ENCODE data around the gene ZNF77. TPM values are rescaled to one million over a fixed set of nuclear protein-coding genes. Genes with fewer than 3 reads are reported as not detected.

ZNF77 gene
- total and polyA plus RNA-seq, 2 donors (not counting 1 experiment from before 2014, with no cell fraction given) = 4.0 to 6.4 TPM

DNA sequence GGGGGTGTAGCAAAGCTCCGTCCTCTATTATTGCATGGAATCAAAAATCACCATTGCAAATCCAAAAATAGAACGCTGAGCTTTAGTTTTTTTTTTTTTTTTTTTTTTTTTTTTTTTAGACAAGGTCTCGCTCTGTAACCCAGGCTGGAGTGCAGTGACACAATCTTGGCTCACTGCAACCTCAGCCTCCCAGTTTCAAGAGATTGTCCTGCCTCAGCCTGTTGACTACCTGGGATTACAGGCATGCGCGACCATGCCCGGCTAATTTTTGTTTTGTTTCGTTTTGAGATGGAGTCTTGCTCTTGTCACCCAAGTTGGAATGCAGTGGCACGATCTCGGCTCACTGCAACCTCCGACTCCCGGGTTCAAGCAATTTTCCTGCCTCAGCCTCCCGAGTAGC, 15.3 kb upstream of the ZNF77 start:
- peaks cover 5% of the 10 kb centered on the region for H3K4me1 Mint-ChIP-seq

DNA sequence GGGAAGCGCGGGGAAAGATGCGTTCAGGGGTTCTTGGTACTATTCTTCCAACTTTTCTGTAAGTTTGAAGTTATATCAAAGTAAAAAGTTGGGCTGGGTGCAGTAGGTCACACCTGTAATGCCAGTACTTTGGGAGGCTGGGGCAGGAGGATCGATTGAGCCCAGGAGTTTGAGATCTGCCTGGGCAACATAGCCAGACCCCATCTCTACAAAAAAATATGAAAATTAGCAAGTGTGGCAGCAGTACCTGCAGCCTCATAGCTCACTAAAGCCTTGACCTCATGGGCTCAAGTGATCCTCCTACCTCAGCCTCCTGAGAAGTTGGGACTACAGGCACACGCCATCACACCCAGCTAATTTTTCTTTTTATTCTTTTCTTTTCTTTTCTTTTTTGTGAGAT, 12.4 kb upstream of the ZNF77 start:
- Mint-ChIP-seq H3K27me3 (no peaks in the 10 kb centered on the region), H3K4me1 (peaks cover 3% of the 10 kb centered on the region), H3K4me3 (no peak overlapping the region), H3K27ac (no peak overlapping the region), H3K9me3 (ENCODE audit: insufficient read depth) (no peaks in the 10 kb centered on the region)
- WGBS (ENCODE audit: insufficient coverage) = 94% methylated on average over 3 of the region's 5 CpGs
- Histone ChIP-seq H3K79me2 (ENCODE audit: control insufficient read depth, insufficient read depth, low read length) (no peaks in the 10 kb centered on the region), H3K27me3 (replicated peaks in 1 of 4; ENCODE audit: control extremely low read depth in 1 of 4, control insufficient read depth in 3 of 4, insufficient read depth in 4 of 4, low read length in 3 of 4) (no peaks in the 10 kb centered on the region), H3K9me3 (ENCODE audit: control extremely low read depth in 1 of 3, control insufficient read depth in 2 of 3, insufficient read depth in 1 of 3, low read length in 2 of 3) (no peaks in the 10 kb centered on the region), H2AFZ (ENCODE audit: insufficient read depth, low read depth, low read length, poor library complexity, severe bottlenecking) (no peak overlapping the region), H3K4me3 (ENCODE audit: control extremely low read depth in 1 of 5, extremely low read depth in 1 of 5, insufficient read depth in 1 of 5, low read depth in 2 of 5, low read length in 4 of 5) (no peak overlapping the region), H3K36me3 (replicated peaks in 1 of 2; ENCODE audit: control extremely low read depth in 1 of 2, control insufficient read depth in 1 of 2, extremely low read depth in 1 of 2, insufficient read depth in 2 of 2, low read length in 1 of 2) (no peaks in the 10 kb centered on the region), H3K4me2 (replicated peaks; ENCODE audit: low read depth, low read length, poor library complexity, severe bottlenecking) (no peak overlapping the region), H3K27ac (ENCODE audit: low read length in 2 of 2) (no peak overlapping the region), H3K9ac (ENCODE audit: low read length) (no peak overlapping the region), H3K4me1 (ENCODE audit: control insufficient read depth in 2 of 2, insufficient read depth in 2 of 2, low read length in 2 of 2) (peaks cover under 1 to 4% of the 10 kb centered on the region in 2 donors), H4K20me1 (ENCODE audit: control insufficient read depth, insufficient read depth, low read length, poor library complexity, severe bottlenecking) (no peaks in the 10 kb centered on the region)
- intact Hi-C loops (cut with micrococcal nuclease) = no loop called here
- ChIA-PET CTCF (interaction anchor here (0.5 to 15.0 kb wide), 7 partner anchors 9 to 675 kb away, joined by 3 to 281 read pairs (median 4); partner anchors contain the start of gene PEAK3), POLR2A (no interaction called here)
- ATAC-seq (ENCODE audit: low read depth) (no peak), DNase-seq (no peak)
- TF ChIP-seq EZH2 (IDR thresholded peaks at IDR 0.05; ENCODE audit: borderline replicate concordance, insufficient read depth, low read depth, low read length, poor library complexity, severe bottlenecking) = no peak
- TF ChIP-seq, protein P1, sequence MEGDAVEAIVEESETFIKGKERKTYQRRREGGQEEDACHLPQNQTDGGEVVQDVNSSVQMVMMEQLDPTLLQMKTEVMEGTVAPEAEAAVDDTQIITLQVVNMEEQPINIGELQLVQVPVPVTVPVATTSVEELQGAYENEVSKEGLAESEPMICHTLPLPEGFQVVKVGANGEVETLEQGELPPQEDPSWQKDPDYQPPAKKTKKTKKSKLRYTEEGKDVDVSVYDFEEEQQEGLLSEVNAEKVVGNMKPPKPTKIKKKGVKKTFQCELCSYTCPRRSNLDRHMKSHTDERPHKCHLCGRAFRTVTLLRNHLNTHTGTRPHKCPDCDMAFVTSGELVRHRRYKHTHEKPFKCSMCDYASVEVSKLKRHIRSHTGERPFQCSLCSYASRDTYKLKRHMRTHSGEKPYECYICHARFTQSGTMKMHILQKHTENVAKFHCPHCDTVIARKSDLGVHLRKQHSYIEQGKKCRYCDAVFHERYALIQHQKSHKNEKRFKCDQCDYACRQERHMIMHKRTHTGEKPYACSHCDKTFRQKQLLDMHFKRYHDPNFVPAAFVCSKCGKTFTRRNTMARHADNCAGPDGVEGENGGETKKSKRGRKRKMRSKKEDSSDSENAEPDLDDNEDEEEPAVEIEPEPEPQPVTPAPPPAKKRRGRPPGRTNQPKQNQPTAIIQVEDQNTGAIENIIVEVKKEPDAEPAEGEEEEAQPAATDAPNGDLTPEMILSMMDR (IDR thresholded peaks at IDR 0.05) = no peak

More for the DNA sequence above, 15.3 kb upstream of the ZNF77 start:
- Histone ChIP-seq H4K20me1 (ENCODE audit: control insufficient read depth, insufficient read depth, low read length, poor library complexity, severe bottlenecking) (no peaks in the 10 kb centered on the region), H3K4me2 (replicated peaks; ENCODE audit: low read depth, low read length, poor library complexity, severe bottlenecking) (no peak overlapping the region), H3K79me2 (ENCODE audit: control insufficient read depth, insufficient read depth, low read length) (no peaks in the 10 kb centered on the region), H2AFZ (ENCODE audit: insufficient read depth, low read depth, low read length, poor library complexity, severe bottlenecking) (no peak overlapping the region), H3K9ac (ENCODE audit: low read length) (no peak overlapping the region), H3K27me3 (replicated peaks in 1 of 4; ENCODE audit: control extremely low read depth in 1 of 4, control insufficient read depth in 3 of 4, insufficient read depth in 4 of 4, low read length in 3 of 4) (no peaks in the 10 kb centered on the region), H3K4me1 (ENCODE audit: control insufficient read depth in 2 of 2, insufficient read depth in 2 of 2, low read length in 2 of 2) (peaks cover 3 to 7% of the 10 kb centered on the region in 2 donors), H3K9me3 (ENCODE audit: control extremely low read depth in 1 of 3, control insufficient read depth in 2 of 3, insufficient read depth in 1 of 3, low read length in 2 of 3) (peaks cover 0 to 5% (median 0%) of the 10 kb centered on the region in 3 donors), H3K36me3 (replicated peaks in 1 of 2; ENCODE audit: control extremely low read depth in 1 of 2, control insufficient read depth in 1 of 2, extremely low read depth in 1 of 2, insufficient read depth in 2 of 2, low read length in 1 of 2) (no peaks in the 10 kb centered on the region), H3K4me3 (ENCODE audit: control extremely low read depth in 1 of 5, extremely low read depth in 1 of 5, insufficient read depth in 1 of 5, low read depth in 2 of 5, low read length in 4 of 5) (no peak overlapping the region), H3K27ac (ENCODE audit: low read length in 2 of 2) (no peak overlapping the region)
- intact Hi-C loops (cut with micrococcal nuclease) = loop anchor here (10.0 kb wide), 1 partner anchor 115 kb away; no protein-coding TSS in a partner anchor
- ChIA-PET CTCF (interaction anchor here (0.6 to 15.0 kb wide), 5 partner anchors 10 to 201 kb away, joined by 3 to 281 read pairs (median 8); no protein-coding TSS in a partner anchor), POLR2A (interaction anchor here (1.8 kb wide), 1 partner anchor 9 kb away, joined by 5 read pairs; no protein-coding TSS in a partner anchor)
- WGBS (ENCODE audit: insufficient coverage) = over 99% methylated on average over 10 of the region's 12 CpGs
- no peak for DNase-seq
- no peak overlapping the region for H3K27ac Mint-ChIP-seq
- H3K9me3 Mint-ChIP-seq (ENCODE audit: insufficient read depth) = no peaks in the 10 kb centered on the region
- no peaks in the 10 kb centered on the region for H3K27me3 Mint-ChIP-seq
- no peak for ATAC-seq (ENCODE audit: low read depth)
- TF ChIP-seq, protein P1 (IDR thresholded peaks at IDR 0.05) = no peak
- no peak for TF ChIP-seq EZH2 (IDR thresholded peaks at IDR 0.05; ENCODE audit: borderline replicate concordance, insufficient read depth, low read depth, low read length, poor library complexity, severe bottlenecking)
- H3K4me3 Mint-ChIP-seq = no peak overlapping the region

Data from B cell (primary cell).